ENCODE data around the gene TLE1.
A peak's percentile ranks its signal among the peaks of the same experiment; 100 is the strongest.
"Not testable (repeated sequence)": the region's sequence is repeated elsewhere in the genome, so short reads cannot be mapped to it uniquely, and the experiment has no call there.

Gene TLE1

DNA sequence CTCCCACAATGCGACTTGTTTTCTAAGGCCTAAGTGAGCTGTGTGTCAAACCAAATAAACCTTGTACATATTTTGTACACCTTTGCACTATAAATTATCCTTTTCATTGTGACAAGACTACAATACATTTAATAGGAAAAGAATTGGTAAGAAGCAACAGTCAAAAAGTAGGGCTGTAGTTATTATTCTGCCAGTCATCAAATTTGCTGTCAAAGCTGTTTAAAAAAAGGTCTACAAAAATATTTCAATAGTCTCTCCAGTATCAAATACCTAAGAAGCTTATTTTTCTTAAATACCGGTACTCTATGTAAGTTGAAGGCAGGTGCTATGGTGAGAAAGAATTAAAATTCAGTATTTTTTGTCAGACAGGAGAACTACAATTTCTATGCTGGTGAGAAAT is 40.5 kb downstream of the TLE1 start:
- TF ChIP-seq, protein P1, sequence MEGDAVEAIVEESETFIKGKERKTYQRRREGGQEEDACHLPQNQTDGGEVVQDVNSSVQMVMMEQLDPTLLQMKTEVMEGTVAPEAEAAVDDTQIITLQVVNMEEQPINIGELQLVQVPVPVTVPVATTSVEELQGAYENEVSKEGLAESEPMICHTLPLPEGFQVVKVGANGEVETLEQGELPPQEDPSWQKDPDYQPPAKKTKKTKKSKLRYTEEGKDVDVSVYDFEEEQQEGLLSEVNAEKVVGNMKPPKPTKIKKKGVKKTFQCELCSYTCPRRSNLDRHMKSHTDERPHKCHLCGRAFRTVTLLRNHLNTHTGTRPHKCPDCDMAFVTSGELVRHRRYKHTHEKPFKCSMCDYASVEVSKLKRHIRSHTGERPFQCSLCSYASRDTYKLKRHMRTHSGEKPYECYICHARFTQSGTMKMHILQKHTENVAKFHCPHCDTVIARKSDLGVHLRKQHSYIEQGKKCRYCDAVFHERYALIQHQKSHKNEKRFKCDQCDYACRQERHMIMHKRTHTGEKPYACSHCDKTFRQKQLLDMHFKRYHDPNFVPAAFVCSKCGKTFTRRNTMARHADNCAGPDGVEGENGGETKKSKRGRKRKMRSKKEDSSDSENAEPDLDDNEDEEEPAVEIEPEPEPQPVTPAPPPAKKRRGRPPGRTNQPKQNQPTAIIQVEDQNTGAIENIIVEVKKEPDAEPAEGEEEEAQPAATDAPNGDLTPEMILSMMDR (conservative IDR thresholded peaks at IDR 0.05; ENCODE audit: control insufficient read depth, insufficient read depth, low read depth, low read length) = no peak
- no peak for DNase-seq (ENCODE audit: low read depth)
- H3K4me3 ChIP-seq (ENCODE audit: control insufficient read depth, low read depth, low read length) = no peak overlapping the region

DNA sequence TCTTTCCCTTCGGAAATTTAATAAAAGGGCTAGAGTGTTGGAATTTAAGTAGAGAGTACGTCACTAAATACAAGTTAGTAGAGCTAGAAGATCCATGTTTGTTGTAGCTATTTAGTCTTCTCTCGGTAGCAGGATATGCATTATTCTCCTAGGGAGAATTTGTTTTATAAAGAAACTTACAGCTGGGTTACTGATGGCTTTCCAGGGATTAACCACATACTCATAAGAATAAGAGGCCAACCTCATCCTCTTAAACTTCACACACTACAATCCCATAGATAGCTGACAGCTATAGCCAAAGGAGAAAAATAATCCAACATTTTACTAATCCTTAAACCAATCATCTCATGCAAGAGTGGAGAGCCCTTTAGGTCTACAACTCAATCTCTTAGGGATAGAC is 43.0 kb downstream of the TLE1 start:
- no peak for DNase-seq (ENCODE audit: low read depth)
- no peak overlapping the region for H3K4me3 ChIP-seq (ENCODE audit: control insufficient read depth, low read depth, low read length)
- TF ChIP-seq, protein P1 (conservative IDR thresholded peaks at IDR 0.05; ENCODE audit: control insufficient read depth, insufficient read depth, low read depth, low read length) = no peak

DNA sequence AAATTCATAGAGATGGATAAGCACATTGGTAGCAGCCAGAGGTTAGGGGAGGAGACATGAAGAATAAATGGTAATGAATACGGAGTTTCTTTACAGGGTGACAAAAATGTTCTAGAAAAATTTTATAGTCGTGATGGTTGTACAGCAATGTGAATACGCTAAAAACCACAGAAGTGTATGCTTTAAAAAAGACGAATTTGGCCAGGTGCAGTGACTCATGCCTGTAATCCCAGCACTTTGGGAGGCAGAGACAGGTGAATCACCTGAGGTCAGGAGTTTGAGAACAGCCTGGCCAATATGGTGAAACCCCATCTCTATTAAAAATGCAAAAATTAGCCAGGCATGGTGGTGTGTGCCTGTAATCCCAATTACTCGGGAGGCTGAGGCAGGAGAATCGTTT is 44.8 kb downstream of the TLE1 start:
- not testable (repeated sequence) for DNase-seq (ENCODE audit: low read depth); H3K4me3 ChIP-seq (ENCODE audit: control insufficient read depth, low read depth, low read length)

DNA sequence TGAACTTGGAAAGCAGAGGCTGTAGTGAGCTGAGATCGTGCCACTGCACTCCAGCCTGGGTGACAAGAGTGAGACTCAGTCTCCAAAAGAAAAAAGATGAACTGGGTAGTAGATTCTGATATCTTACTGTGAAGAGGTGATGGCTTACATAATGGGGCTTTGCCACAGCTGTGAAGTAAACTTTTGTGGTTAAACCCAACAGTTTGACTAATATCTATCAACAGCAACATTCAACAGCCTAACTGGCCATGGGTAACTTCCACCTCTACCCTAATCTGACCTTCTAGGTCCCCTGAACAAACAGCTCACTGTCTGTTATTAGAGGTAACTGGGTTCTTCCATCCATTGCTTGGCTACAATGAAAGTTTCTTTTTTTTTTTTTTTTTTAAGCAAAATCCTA is 52.1 kb downstream of the TLE1 start:
- TF ChIP-seq, protein P1 (conservative IDR thresholded peaks at IDR 0.05; ENCODE audit: control insufficient read depth, insufficient read depth, low read depth, low read length) = no peak
- DNase-seq (ENCODE audit: low read depth) = no peak
- no peak overlapping the region for H3K4me3 ChIP-seq (ENCODE audit: control insufficient read depth, low read depth, low read length)

DNA sequence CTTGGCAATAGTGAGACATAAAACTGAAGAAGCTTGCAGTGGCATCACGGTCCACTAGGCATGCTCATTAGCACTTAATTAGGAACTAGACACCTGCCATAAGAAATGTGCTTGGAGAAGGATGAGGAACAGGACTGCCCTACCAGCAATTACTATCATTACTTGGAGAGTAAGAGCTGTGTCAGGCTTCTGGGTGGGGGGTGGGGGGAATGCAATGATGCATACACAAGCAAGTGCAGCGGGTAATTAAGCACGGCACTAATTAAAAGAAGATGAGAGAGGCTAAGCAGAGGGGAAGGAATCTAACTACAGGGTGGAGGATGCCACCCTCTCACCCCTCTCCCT is 53.1 kb downstream of the TLE1 start:
- DNase-seq (ENCODE audit: low read depth) = no peak
- H3K4me3 ChIP-seq (ENCODE audit: control insufficient read depth, low read depth, low read length) = no peak overlapping the region
- TF ChIP-seq, protein P1 (conservative IDR thresholded peaks at IDR 0.05; ENCODE audit: control insufficient read depth, insufficient read depth, low read depth, low read length) = no peak

DNA sequence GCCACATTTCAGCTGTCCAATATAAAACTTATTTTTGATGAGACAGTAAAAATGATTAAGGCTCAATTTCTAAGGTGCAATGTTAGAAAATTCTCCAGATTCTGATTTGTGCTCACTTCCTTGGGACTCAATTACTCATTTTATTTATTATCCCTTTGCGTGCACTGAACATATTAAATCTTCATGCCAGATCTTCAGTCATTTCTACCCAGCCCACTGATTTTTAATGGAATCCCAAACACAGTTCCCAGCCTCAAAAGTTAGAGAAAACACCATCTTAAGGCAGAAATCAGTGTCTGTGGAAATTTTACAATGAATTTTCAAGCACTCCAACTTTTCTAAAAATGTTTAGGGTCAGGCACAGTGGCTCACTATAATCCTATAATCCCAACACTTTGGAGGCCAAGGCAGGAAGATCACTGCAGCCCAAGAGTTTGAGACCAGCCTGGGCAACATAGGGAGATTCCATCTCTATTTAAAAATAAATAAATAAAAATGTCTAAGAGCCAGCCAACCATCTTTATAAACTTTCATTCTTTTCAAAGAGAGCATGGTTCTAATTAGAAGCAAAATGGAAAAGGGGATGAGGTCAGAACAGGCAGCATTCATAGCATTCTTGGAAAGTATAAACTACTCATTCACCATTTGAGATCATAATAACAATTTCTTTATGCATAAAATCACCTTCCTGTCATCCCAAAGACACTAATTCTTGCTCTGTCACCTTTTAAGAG is 53.7 kb downstream of the TLE1 start:
- DNase-seq (ENCODE audit: low read depth) = peak; percentile 58
- TF ChIP-seq, protein P1 (conservative IDR thresholded peaks at IDR 0.05; ENCODE audit: control insufficient read depth, insufficient read depth, low read depth, low read length) = no peak
- no peak overlapping the region for H3K4me3 ChIP-seq (ENCODE audit: control insufficient read depth, low read depth, low read length)

DNA sequence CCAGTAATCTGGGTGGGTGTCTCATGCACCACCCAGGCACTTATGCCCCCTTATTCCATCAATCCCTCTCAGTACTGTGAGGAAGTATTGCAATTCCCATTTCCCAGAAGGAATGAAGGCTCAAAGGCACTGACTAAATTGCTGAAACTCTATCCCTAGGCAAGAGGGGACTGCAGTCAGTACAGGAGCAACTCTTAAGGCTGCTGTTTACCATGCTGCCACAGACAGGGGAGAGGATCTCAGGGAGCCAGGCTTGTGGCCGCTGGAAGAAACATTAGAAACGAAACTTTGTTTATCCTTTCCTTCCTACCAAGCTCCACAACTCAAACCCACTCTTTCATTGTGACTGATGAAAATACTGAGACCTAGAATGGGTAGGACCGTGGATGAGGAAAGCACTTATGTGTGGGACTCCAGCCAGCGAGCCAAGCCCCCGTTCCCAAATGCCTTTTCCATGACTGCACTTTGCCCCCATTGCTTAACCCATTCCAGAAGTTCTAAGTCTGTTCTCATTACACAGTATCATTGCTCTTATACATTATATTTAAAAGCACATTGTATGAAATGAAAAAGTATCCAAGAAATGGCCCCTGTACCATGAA is 54.3 kb downstream of the TLE1 start:
- no peak overlapping the region for H3K4me3 ChIP-seq (ENCODE audit: control insufficient read depth, low read depth, low read length)
- peak; percentile 56 for DNase-seq (ENCODE audit: low read depth)
- TF ChIP-seq, protein P1 (conservative IDR thresholded peaks at IDR 0.05; ENCODE audit: control insufficient read depth, insufficient read depth, low read depth, low read length) = no peak
